LNCaP clone FGC (cell line): ENCODE measurements around the gene WWP2.

Source experiments
- DNase-seq: peaks from one replicate; pipeline ENCODE4 v3.0.0-alpha.2; 2011; ENCODE audit warnings: low read depth
- H3K4me3 ChIP-seq: 2 replicates; pipeline ENCODE4 v1.5.1; 2011; ENCODE audit warnings: mild to moderate bottlenecking, low read depth, low read length, control low read depth
- TF ChIP-seq, protein P1 (sequence below): IDR thresholded peaks from 2 replicates; pipeline ENCODE4 v1.5.1; 2012; ENCODE audit warnings: mild to moderate bottlenecking; ENCODE audit not compliant: control insufficient read depth, insufficient read depth; ENCODE audit errors: extremely low read depth

Gene WWP2

DNA sequence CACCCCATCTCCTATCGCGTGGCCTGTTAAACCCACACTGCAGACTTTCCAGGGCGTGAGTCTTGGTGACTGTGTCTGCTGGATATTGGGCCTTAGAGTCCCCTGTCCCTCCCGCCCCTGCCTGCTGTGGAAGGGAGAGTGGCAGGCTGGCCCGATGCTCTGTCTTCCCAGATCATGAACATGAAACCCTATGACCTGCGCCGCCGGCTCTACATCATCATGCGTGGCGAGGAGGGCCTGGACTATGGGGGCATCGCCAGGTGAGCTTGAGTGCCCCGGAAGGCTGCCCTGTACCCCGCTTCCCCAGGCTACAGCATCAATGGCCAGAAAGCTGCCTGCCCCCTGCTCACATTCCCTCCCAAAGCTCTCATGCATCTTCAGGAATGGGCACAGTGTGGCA, 169.5 kb downstream of the WWP2 start:
- no peak overlapping the region for H3K4me3 ChIP-seq
- TF ChIP-seq, protein P1, sequence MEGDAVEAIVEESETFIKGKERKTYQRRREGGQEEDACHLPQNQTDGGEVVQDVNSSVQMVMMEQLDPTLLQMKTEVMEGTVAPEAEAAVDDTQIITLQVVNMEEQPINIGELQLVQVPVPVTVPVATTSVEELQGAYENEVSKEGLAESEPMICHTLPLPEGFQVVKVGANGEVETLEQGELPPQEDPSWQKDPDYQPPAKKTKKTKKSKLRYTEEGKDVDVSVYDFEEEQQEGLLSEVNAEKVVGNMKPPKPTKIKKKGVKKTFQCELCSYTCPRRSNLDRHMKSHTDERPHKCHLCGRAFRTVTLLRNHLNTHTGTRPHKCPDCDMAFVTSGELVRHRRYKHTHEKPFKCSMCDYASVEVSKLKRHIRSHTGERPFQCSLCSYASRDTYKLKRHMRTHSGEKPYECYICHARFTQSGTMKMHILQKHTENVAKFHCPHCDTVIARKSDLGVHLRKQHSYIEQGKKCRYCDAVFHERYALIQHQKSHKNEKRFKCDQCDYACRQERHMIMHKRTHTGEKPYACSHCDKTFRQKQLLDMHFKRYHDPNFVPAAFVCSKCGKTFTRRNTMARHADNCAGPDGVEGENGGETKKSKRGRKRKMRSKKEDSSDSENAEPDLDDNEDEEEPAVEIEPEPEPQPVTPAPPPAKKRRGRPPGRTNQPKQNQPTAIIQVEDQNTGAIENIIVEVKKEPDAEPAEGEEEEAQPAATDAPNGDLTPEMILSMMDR: no peak
- no peak for DNase-seq

DNA sequence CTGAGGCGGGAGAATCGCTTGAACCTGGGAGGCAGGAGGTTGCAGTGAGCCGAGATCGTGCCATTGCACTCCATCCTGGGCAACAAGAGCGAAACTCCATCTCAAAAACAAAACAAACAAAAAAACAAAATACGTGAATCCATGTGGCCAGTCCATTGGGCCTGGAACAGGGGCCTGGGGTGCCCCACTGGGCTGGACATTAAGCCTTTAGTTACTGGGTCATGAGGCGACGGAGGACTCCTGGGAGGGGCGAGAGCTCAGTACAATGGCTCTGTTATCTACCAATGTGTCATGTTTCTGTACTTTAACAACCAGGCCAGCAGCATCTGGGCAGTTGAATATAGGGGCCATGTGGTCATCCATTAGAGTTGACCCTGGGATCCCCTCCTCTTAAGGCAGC, 170.1 kb downstream of the WWP2 start:
- no peak overlapping the region for H3K4me3 ChIP-seq
- TF ChIP-seq, protein P1: no peak
- no peak for DNase-seq

DNA sequence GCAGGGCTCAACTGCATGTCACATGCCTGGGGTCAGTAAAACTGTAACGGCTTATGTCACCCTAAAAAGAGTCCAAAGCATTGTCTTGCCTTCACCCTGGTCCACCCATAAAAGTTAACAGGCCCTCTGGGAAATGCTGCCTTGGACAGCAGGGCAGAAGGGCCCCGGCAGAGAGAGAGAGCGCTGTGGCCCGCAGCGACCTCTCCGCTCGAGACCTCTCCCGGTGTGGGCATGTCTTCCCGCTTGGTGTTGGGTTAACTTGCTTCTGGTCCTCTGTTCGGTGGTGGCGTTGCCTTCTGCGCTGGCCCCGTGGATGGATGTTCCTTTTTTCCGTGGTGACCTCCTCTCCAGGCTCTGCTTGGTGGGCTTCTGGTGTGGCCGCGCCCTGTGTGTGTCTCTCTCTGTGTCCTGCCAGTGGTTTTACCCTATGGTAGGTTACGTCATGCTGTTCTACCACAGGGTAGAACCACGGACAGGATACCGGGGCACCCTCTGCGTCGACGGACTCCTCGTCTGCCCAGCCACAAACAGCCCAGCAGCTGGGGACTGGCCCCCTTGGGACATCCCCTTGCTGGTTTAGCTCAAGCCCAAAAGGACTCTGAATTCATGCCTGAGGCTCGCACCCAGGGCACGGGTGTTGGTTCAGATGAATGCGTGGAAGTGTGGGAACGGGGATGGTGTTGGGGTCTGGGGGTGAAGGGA, 170.7 kb downstream of the WWP2 start:
- TF ChIP-seq, protein P1: no peak
- no peak overlapping the region for H3K4me3 ChIP-seq
- no peak for DNase-seq

DNA sequence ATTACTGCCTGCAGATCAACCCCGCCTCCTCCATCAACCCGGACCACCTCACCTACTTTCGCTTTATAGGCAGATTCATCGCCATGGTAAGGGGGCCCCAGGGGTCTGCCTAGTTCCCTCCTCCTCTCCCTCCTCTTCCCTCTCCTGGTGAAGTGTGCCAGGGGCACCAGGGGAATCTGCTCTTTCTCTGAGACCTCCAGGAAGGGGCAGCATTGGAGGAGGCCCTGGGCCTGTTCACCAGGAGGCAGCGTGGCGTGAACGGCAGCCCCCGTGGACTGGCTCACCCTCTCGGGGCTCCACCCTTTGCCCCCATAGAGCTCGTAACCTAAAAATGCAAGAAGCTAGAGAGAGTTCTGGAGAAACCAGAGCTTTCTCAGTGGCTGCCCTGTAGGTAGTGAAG, 171.9 kb downstream of the WWP2 start:
- no peak overlapping the region for H3K4me3 ChIP-seq
- TF ChIP-seq, protein P1: no peak
- no peak for DNase-seq

DNA sequence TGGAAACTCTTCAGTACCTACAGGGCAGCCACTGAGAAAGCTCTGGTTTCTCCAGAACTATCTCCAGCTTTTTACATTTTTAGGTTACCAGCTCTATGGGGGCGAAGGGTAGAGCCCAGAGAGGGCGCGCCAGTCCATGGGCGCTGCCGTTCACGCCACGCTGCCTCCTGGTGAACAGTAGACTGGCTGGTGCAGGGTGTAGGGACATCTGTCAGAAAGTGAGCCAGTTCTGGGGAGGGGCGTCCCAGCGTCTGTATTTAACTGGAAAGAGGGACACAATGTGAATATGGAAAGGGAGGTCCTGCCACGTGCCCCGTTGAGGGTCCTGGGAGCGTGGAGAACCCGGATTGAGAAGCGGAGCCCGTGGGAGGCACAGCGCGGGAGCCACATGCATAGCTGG, 172.6 kb downstream of the WWP2 start:
- DNase-seq: no peak
- no peak overlapping the region for H3K4me3 ChIP-seq

DNA sequence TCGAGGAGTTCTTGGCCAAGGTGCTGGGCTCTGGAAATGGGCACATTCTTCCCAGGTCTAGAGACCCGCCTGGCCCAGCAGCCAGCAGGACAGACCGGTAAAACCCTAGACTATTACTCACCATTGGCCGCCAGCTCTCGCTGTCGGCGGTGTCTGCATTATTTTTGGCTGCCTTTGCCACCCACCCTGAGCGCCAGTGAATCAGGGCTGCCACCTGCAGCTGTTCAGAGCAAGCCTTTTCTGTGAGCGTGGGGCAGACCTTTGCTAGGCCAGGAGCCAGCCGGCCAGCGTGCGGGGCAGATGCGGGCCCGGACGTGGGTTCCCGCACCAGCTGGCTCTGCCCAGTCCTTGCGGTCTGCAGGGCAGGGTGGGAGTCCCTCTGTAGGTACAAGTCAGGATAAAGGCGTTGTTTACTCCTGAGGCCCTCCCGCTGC, 173.2 kb downstream of the WWP2 start:
- DNase-seq: no peak
- TF ChIP-seq, protein P1: no peak

More for the DNA sequence above, 172.6 kb downstream of the WWP2 start:
- TF ChIP-seq, protein P1: no peak

DNA sequence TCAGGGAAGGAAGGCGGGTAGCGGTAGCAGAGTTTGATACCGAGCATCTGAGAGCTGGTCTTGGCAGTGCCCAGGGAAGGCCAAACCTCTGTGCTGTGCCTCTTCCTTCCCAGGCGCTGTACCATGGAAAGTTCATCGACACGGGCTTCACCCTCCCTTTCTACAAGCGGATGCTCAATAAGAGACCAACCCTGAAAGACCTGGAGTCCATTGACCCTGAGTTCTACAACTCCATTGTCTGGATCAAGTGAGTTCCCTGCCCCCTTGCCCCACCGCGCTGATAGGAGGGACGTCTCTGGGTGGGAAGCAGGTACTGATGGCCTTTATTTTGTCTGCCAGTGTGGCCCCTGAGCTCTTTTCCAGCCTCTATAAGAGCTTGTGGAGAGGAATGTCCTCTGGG, 173.6 kb downstream of the WWP2 start:
- no peak overlapping the region for H3K4me3 ChIP-seq
- TF ChIP-seq, protein P1: no peak
- no peak for DNase-seq

More for the DNA sequence above, 173.2 kb downstream of the WWP2 start:
- H3K4me3 ChIP-seq: no peak overlapping the region
